Liver (tissue), 3 donors: ENCODE data around the gene SYK.

Experiments used
- ATF3 ChIP-seq: IDR thresholded peaks from 2 replicates; pipeline ENCODE4 v1.6.1; 2016; ENCODE audit warnings: antibody characterized with exemption
- CTCF ChIP-seq: fragments of 150-350 bp; IDR thresholded peaks from 2 replicates; pipeline ENCODE4 v1.5.1; 2017; ENCODE audit warnings: improper control_type of control experiment, low read depth, low read length; ENCODE audit not compliant: missing input control
- EGR1 ChIP-seq, 2 donors: IDR thresholded peaks; 2 replicates each; pipeline ENCODE4 v1.6.1; 2016 to 2018; ENCODE audit warnings: antibody characterized with exemption in 2 of 2, low read depth in 2 of 2
- GABPA ChIP-seq, 2 donors: IDR thresholded peaks in 1 of 2; conservative IDR thresholded peaks in 1 of 2; 2 replicates each; pipeline ENCODE4 v1.6.1; 2016; ENCODE audit warnings: antibody characterized with exemption in 2 of 2, mild to moderate bottlenecking in 1 of 2, moderate library complexity in 1 of 2
- JUND ChIP-seq, 2 donors: IDR thresholded peaks; 2 replicates each; pipeline ENCODE4 v1.6.1; 2016; ENCODE audit warnings: antibody characterized with exemption in 2 of 2
- MAX ChIP-seq: IDR thresholded peaks from 2 replicates; pipeline ENCODE4 v1.6.1; 2016; ENCODE audit warnings: antibody characterized with exemption
- NR2F2 ChIP-seq: IDR thresholded peaks from 2 replicates; pipeline ENCODE4 v1.6.1; 2016; ENCODE audit warnings: antibody characterized with exemption
- RAD21 ChIP-seq, 2 donors: IDR thresholded peaks; 2 replicates each; pipeline ENCODE4 v1.6.1; 2016; ENCODE audit warnings: antibody characterized with exemption in 2 of 2, mild to moderate bottlenecking in 2 of 2
- REST ChIP-seq: IDR thresholded peaks from 2 replicates; pipeline ENCODE4 v1.6.1; 2016; ENCODE audit warnings: antibody characterized with exemption, mild to moderate bottlenecking
- RXRA ChIP-seq, 2 donors: IDR thresholded peaks; 2 replicates each; pipeline ENCODE4 v1.6.1; 2017 to 2018; ENCODE audit warnings: antibody characterized with exemption in 2 of 2, mild to moderate bottlenecking in 1 of 2
- SP1 ChIP-seq: IDR thresholded peaks from 2 replicates; pipeline ENCODE4 v1.6.1; 2018; ENCODE audit warnings: antibody characterized with exemption, mild to moderate bottlenecking
- TAF1 ChIP-seq: conservative IDR thresholded peaks from 2 replicates; pipeline ENCODE4 v1.6.1; 2016; ENCODE audit warnings: antibody characterized with exemption, mild to moderate bottlenecking
- YY1 ChIP-seq: IDR thresholded peaks from 2 replicates; pipeline ENCODE4 v1.6.1; 2016; ENCODE audit warnings: antibody characterized with exemption, mild to moderate bottlenecking
- ZBTB33 ChIP-seq: IDR thresholded peaks from 2 replicates; pipeline ENCODE4 v1.6.1; 2016; ENCODE audit warnings: antibody characterized with exemption
- donor health status: healthy.
- donor health status: healthy.

GRCh38 chr9:90896231-90896630 lies 94.6 kb downstream of the SYK start:
- TF ChIP-seq CTCF, result no peak
- no peak for TF ChIP-seq MAX
- no peak for TF ChIP-seq RAD21 (IDR thresholded peaks at IDR 0.05)
- no peak for TF ChIP-seq GABPA (IDR thresholded peaks at IDR 0.05 in 1 of 2, conservative IDR thresholded peaks at IDR 0.05 in 1 of 2)
- TF ChIP-seq ATF3, result no peak
- TF ChIP-seq YY1, result no peak
- TF ChIP-seq RXRA (IDR thresholded peaks at IDR 0.05), result no peak
- TF ChIP-seq EGR1 (IDR thresholded peaks at IDR 0.05; ENCODE audit: low read depth in 2 of 2), result no peak
- no peak for TF ChIP-seq TAF1
- no peak for TF ChIP-seq REST
- no peak for TF ChIP-seq SP1
- TF ChIP-seq NR2F2, result no peak
- no peak for TF ChIP-seq ZBTB33
- TF ChIP-seq JUND (IDR thresholded peaks at IDR 0.05), result no peak
